AG04450 (cell line): ENCODE results near the gene IKBKG. TPM values are rescaled to one million over a fixed set of nuclear protein-coding genes. Genes with fewer than 3 reads are reported as not detected.

Source experiments
- CTCF ChIA-PET: fragments of 300-600, 350-600 bp; formaldehyde crosslinking; extraction: SDS; loops from one replicate; lab custom pipeline; 2022; ENCODE audit warnings: antibody characterized with exemption, inconsistent platforms; lab: Charles Lee
- POLR2A ChIA-PET: fragments of 350-600 bp; formaldehyde crosslinking; extraction: SDS; loops from one replicate; lab custom pipeline; 2021; ENCODE audit warnings: antibody characterized with exemption, inconsistent platforms; lab: Yijun Ruan, JAX
- DNase-seq: peaks from one replicate; pipeline ENCODE4 v3.0.0-alpha.2; 2011; ENCODE audit warnings: low read depth, low spot score
- H3K27ac ChIP-seq: one replicate; pipeline ENCODE4 v1.5.1; 2012; ENCODE audit warnings: low read depth, low read length, control low read depth
- H3K27me3 ChIP-seq: one replicate; pipeline ENCODE4 v1.6.0; 2012; ENCODE audit warnings: low read length; ENCODE audit not compliant: control insufficient read depth, insufficient read depth
- H3K4me3 ChIP-seq: 2 replicates; pipeline ENCODE4 v1.5.1; 2011; ENCODE audit warnings: mild to moderate bottlenecking, low read depth, low read length, control low read depth
- H3K9me3 ChIP-seq: 2 replicates; pipeline ENCODE4 v1.5.1; 2012; ENCODE audit warnings: low read length; ENCODE audit not compliant: control insufficient read depth, insufficient read depth
- polyA plus RNA-seq: library from polyadenylated mRNA; depleted of rRNA; stranded (reverse); fragments of >200 nt; gene quantifications from 2 replicates; pipeline ENCODE4 v1.2.3, GENCODE V29; 2011
- TF ChIP-seq, protein P1 (sequence below): IDR thresholded peaks from 2 replicates; pipeline ENCODE4 v1.5.1; 2011; ENCODE audit warnings: low read depth, low read length, control low read depth, inconsistent platforms

IKBKG gene
- polyA plus RNA-seq, 1 experiment = 25.1 TPM

GRCh38 chrX:154526901-154527675, 20.3 kb upstream of the IKBKG start:
- TF ChIP-seq, protein P1, sequence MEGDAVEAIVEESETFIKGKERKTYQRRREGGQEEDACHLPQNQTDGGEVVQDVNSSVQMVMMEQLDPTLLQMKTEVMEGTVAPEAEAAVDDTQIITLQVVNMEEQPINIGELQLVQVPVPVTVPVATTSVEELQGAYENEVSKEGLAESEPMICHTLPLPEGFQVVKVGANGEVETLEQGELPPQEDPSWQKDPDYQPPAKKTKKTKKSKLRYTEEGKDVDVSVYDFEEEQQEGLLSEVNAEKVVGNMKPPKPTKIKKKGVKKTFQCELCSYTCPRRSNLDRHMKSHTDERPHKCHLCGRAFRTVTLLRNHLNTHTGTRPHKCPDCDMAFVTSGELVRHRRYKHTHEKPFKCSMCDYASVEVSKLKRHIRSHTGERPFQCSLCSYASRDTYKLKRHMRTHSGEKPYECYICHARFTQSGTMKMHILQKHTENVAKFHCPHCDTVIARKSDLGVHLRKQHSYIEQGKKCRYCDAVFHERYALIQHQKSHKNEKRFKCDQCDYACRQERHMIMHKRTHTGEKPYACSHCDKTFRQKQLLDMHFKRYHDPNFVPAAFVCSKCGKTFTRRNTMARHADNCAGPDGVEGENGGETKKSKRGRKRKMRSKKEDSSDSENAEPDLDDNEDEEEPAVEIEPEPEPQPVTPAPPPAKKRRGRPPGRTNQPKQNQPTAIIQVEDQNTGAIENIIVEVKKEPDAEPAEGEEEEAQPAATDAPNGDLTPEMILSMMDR = peak; percentile 57
- Histone ChIP-seq H3K27me3 (no peaks in the 10 kb centered on the region), H3K4me3 (no peak overlapping the region), H3K9me3 (no peaks in the 10 kb centered on the region), H3K27ac (peak overlapping the region; percentile 82)
- no peak for DNase-seq
- CTCF ChIA-PET = interaction anchor here (0.6 to 1.8 kb wide), 7 partner anchors 9 to 128 kb away, joined by 3 to 12 read pairs (median 5); no protein-coding TSS in a partner anchor
- POLR2A ChIA-PET = interaction anchor here (0.5 to 1.4 kb wide), 3 partner anchors 11 to 128 kb away, joined by 3 to 6 read pairs (median 5); partner anchors contain the start of gene FAM3A

- Histone ChIP-seq H3K27ac (no peak overlapping the region), H3K27me3 (no peaks in the 10 kb centered on the region), H3K4me3 (no peak overlapping the region), H3K9me3 (no peaks in the 10 kb centered on the region)
- TF ChIP-seq, protein P1 = no peak
- CTCF ChIA-PET = no interaction called here
- DNase-seq = no peak
- POLR2A ChIA-PET = interaction anchor here (0.8 kb wide), 1 partner anchor 130 kb away, joined by 3 read pairs; no protein-coding TSS in a partner anchor
Observed at GRCh38 chrX:154529206-154529612, 18.2 kb upstream of the IKBKG start.

DNA sequence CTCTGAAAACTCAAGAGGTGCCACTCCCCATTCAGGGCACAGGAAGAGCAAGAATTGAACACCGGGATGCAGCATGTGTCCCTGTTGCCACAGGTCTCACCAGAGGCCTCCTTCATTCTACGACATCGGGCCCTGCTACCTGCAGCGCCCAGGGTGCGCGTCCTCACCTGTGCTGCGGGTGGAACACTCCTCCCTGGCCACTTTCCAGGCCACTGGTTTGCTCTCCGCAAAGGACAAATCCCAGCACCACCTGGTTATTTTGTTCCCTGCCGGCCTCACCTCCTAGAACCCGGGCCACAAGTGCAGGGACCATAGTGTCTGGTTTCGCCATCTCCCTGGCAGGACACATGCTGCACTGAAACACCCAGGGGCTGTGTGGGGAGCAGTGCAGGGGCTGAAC, 17.1 kb upstream of the IKBKG start:
- H3K4me3 ChIP-seq = no peak overlapping the region
- POLR2A ChIA-PET = no interaction called here
- H3K27me3 ChIP-seq = no peaks in the 10 kb centered on the region
- H3K27ac ChIP-seq = no peak overlapping the region
- H3K9me3 ChIP-seq = no peaks in the 10 kb centered on the region
- CTCF ChIA-PET = no interaction called here
- TF ChIP-seq, protein P1 = no peak
- DNase-seq = no peak

GRCh38 chrX:154531626-154532025, 15.8 kb upstream of the IKBKG start:
- Histone ChIP-seq H3K9me3 (no peaks in the 10 kb centered on the region), H3K27me3 (no peaks in the 10 kb centered on the region), H3K4me3 (no peak overlapping the region), H3K27ac (no peak overlapping the region)
- TF ChIP-seq, protein P1 = no peak
- no peak for DNase-seq
- CTCF ChIA-PET = interaction anchor here (0.9 to 1.6 kb wide), 3 partner anchors 122 to 134 kb away, joined by 3 to 4 read pairs (median 3); partner anchors contain the start of gene RPL10
- POLR2A ChIA-PET = interaction anchor here (0.6 to 1.5 kb wide), 3 partner anchors 9 to 134 kb away, joined by 3 to 9 read pairs (median 3); no protein-coding TSS in a partner anchor

DNA sequence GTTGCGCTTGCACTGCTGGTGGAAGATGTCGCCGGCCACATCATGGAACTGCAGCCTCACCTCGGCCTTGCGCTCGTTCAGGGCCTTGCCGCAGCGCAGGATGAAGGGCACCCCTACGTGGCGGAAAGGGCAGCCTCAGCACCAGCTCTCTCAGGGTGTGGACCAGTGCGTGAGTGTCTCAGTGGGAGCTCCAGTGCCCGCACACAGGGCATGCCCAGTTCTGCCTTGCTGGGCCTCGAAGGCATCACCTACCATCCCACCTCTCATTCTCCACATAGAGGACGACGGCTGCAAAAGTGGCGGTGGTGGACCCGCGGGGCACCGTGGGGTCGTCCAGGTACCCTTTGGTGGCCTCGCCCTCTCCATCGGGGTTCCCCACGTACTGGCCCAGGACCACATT, 14.7 kb upstream of the IKBKG start:
- Histone ChIP-seq H3K9me3 (no peaks in the 10 kb centered on the region), H3K27ac (no peak overlapping the region), H3K27me3 (no peaks in the 10 kb centered on the region), H3K4me3 (no peak overlapping the region)
- ChIA-PET POLR2A (interaction anchor here (1.0 to 1.5 kb wide), 2 partner anchors 9 to 10 kb away, joined by 3 read pairs; no protein-coding TSS in a partner anchor), CTCF (interaction anchor here (1.6 kb wide), 1 partner anchor 133 kb away, joined by 4 read pairs; no protein-coding TSS in a partner anchor)
- TF ChIP-seq, protein P1 = no peak
- DNase-seq = no peak
